K562 (cell line): ENCODE results near the gene SLC36A3. TPM values are rescaled to one million over a fixed set of nuclear protein-coding genes. Genes with fewer than 3 reads are reported as not detected.

ENCODE experiments used
- ATAC-seq: fragments of 200-7000 bp; cut with Tn5 transposase; 3 replicates; pipeline ENCODE4 v1.9.1; 2020; ENCODE audit warnings: moderate library complexity
- BruUV-seq: library from RNA; stranded (reverse); fragments of 400-500 nt; replicated peaks from 2 replicates; lab custom pipeline; 2021; lab: Mats Ljungman, UMichigan
- CTCF ChIA-PET: fragments of 300-600 bp; formaldehyde crosslinking; extraction: SDS; loops from one replicate; lab custom pipeline; 2021; ENCODE audit warnings: low intra/inter-chr PET ratio; lab: Yijun Ruan, JAX
- POLR2A ChIA-PET: fragments of 300-600, 350-650 bp; sonication (Branson Sonifier 250); formaldehyde crosslinking; extraction: SDS; loops from one replicate; lab custom pipeline; 2021; ENCODE audit warnings: antibody characterized with exemption, inconsistent platforms; lab: Yijun Ruan, JAX
- DNase-seq, 4 experiments: peaks; one replicate each; pipeline versions ENCODE4 v3.0.0 to v3.0.0-alpha.2; 2011 to 2018; ENCODE audit warnings: low spot score in 3 of 4, mixed read lengths in 3 of 4; ENCODE audit errors: extremely low read depth in 1 of 4
- FAIRE-seq: peaks from 2 replicates; lab custom pipeline; 2011; peaks lifted over from hg19 to GRCh38; lab: Jason Lieb, UNC
- H2AFZ ChIP-seq: 2 replicates; pipeline ENCODE4 v1.6.0; 2011; ENCODE audit warnings: low read depth, low read length, control low read depth, inconsistent platforms
- H3K27ac ChIP-seq: fragments of 200-600 bp; 3 replicates; pipeline ENCODE4 v1.8.0; 2011; ENCODE audit warnings: low read depth, mild to moderate bottlenecking, control low read depth, inconsistent platforms, low read length, moderate library complexity, mixed read lengths; ENCODE audit errors: extremely low read depth
- H3K27me3 ChIP-seq, 2 experiments: fragments of 300-600 bp in 1 of 2; 2 replicates in 1 of 2; 3 replicates in 1 of 2; pipeline versions ENCODE4 v1.6.0 to v1.8.0; 2011; ENCODE audit warnings: inconsistent platforms in 2 of 2, low read length in 2 of 2, mild to moderate bottlenecking in 1 of 2, mixed read lengths in 1 of 2, moderate library complexity in 1 of 2; ENCODE audit not compliant: control insufficient read depth in 2 of 2, insufficient read depth in 2 of 2
- H3K36me3 ChIP-seq: fragments of 300-600 bp; 3 replicates; pipeline ENCODE4 v1.8.0; 2011; ENCODE audit warnings: mild to moderate bottlenecking, low read length, inconsistent platforms; ENCODE audit not compliant: control insufficient read depth, insufficient read depth
- H3K4me1 ChIP-seq, 2 experiments: fragments of 200-600 bp in 1 of 2; replicated peaks in 1 of 2; 2 replicates in 1 of 2; 3 replicates in 1 of 2; pipeline versions ENCODE4 v1.5.1 to v1.8.0; 2011; ENCODE audit warnings: inconsistent platforms in 2 of 2, low read length in 2 of 2, mild to moderate bottlenecking in 1 of 2, mixed read lengths in 1 of 2, moderate library complexity in 1 of 2; ENCODE audit not compliant: control insufficient read depth in 2 of 2, insufficient read depth in 2 of 2
- H3K4me2 ChIP-seq: 2 replicates; pipeline ENCODE4 v1.6.1; 2011; ENCODE audit warnings: low read length, control low read depth, inconsistent platforms, mixed read lengths; ENCODE audit not compliant: insufficient read depth
- H3K4me3 ChIP-seq: fragments of 200-600 bp; sonication (generic), shearing (Covaris generic); 2 replicates; pipeline ENCODE4 v1.5.1; 2016; ENCODE audit warnings: control low read depth, inconsistent platforms
- H3K79me2 ChIP-seq: fragments of 200-600 bp; 3 replicates; pipeline ENCODE4 v1.8.0; 2011; ENCODE audit warnings: low read length, inconsistent platforms; ENCODE audit not compliant: control insufficient read depth, insufficient read depth
- H3K9ac ChIP-seq, 2 experiments: 2 replicates each; pipeline versions ENCODE4 v1.6.0 to v1.6.1; 2011; ENCODE audit warnings: low read depth in 2 of 2, low read length in 2 of 2, control low read depth in 1 of 2, inconsistent platforms in 1 of 2, mild to moderate bottlenecking in 1 of 2, mixed read lengths in 1 of 2; ENCODE audit not compliant: insufficient read depth in 1 of 2
- H3K9me1 ChIP-seq: one replicate; pipeline ENCODE4 v1.6.0; 2011; ENCODE audit warnings: inconsistent platforms, mild to moderate bottlenecking, low read length, moderate library complexity; ENCODE audit not compliant: control insufficient read depth, insufficient read depth
- H3K9me3 ChIP-seq: replicated peaks from 2 replicates; pipeline ENCODE4 v1.5.1; 2011; ENCODE audit warnings: low read depth, low read length, inconsistent platforms; ENCODE audit not compliant: control insufficient read depth, insufficient read depth
- H4K20me1 ChIP-seq: replicated peaks from 2 replicates; pipeline ENCODE4 v1.6.1; 2011; ENCODE audit warnings: low read length, inconsistent platforms, mixed read lengths; ENCODE audit not compliant: control insufficient read depth, insufficient read depth
- BACH1 ChIP-seq: fragments of 200-800 bp; sonication (Bioruptor generic); IDR thresholded peaks from 2 replicates; pipeline ENCODE4 v1.6.1; 2016; ENCODE audit warnings: missing genetic modification characterization, missing compliant biosample characterization
- CC2D1A ChIP-seq: fragments of 450-650 bp; IDR thresholded peaks from 2 replicates; pipeline ENCODE4 v1.6.1; 2017; ENCODE audit warnings: mild to moderate bottlenecking
- FOXJ2 ChIP-seq: fragments of 200-800 bp; sonication (Bioruptor generic); IDR thresholded peaks from 2 replicates; pipeline ENCODE4 v1.6.1; 2016; ENCODE audit warnings: missing genetic modification characterization, missing compliant biosample characterization
- HDAC6 ChIP-seq: IDR thresholded peaks from 2 replicates; pipeline ENCODE4 v1.6.1; 2012; ENCODE audit warnings: low read depth, mild to moderate bottlenecking, control low read depth, inconsistent platforms, low read length, moderate library complexity
- HSF4 ChIP-seq: fragments of 250-450 bp; sonication (Bioruptor Pico); IDR thresholded peaks from 2 replicates; pipeline ENCODE4 v2.1.2; 2022; ENCODE audit warnings: mild to moderate bottlenecking, moderate library complexity, borderline replicate concordance
- KDM2B ChIP-seq: fragments of 250-450 bp; sonication (Bioruptor Pico); IDR thresholded peaks from 2 replicates; pipeline ENCODE4 v1.8.0; 2021; ENCODE audit warnings: mild to moderate bottlenecking, moderate library complexity
- NFIC ChIP-seq: fragments of 450-650 bp; IDR thresholded peaks from 2 replicates; pipeline ENCODE4 v1.6.1; 2017; ENCODE audit warnings: mild to moderate bottlenecking, inconsistent platforms
- RAD21 ChIP-seq, 2 experiments: fragments of 250-450 bp in 1 of 2; fragments of 450-650 bp in 1 of 2; sonication (Bioruptor Pico) in 1 of 2; formaldehyde crosslinking in 1 of 2; IDR thresholded peaks in 1 of 2; conservative IDR thresholded peaks in 1 of 2; 2 replicates each; pipeline versions ENCODE4 v1.4.0 to v1.8.0; 2020 to 2022; ENCODE audit warnings: mild to moderate bottlenecking in 2 of 2, moderate library complexity in 1 of 2
- RHOXF2B ChIP-seq: fragments of 250-450 bp; sonication (Bioruptor Pico); conservative IDR thresholded peaks from 2 replicates; pipeline ENCODE4 v1.5.1; 2021
- SP2 ChIP-seq: IDR thresholded peaks from 2 replicates; pipeline ENCODE4 v1.6.1; 2011; ENCODE audit warnings: mild to moderate bottlenecking, low read depth, low read length, moderate library complexity; ENCODE audit not compliant: poor library complexity, severe bottlenecking; ENCODE audit errors: extremely low read depth
- ZNF133 ChIP-seq: fragments of 250-450 bp; sonication (Bioruptor Pico); IDR thresholded peaks from 2 replicates; pipeline ENCODE4 v1.4.0; 2020; ENCODE audit warnings: mild to moderate bottlenecking
- ZNF134 ChIP-seq: fragments of 250-450 bp; sonication (Bioruptor Pico); conservative IDR thresholded peaks from 2 replicates; pipeline ENCODE4 v1.4.0; 2020
- ZNF212 ChIP-seq: fragments of 450-650 bp; formaldehyde crosslinking; IDR thresholded peaks from 2 replicates; pipeline ENCODE4 v1.4.0; 2020; ENCODE audit warnings: mild to moderate bottlenecking
- ZNF239 ChIP-seq: fragments of 250-450 bp; sonication (Bioruptor Pico); IDR thresholded peaks from 2 replicates; pipeline ENCODE4 v1.4.0; 2020; ENCODE audit warnings: mild to moderate bottlenecking
- ZNF3 ChIP-seq: fragments of 250-450 bp; sonication (Bioruptor Pico); IDR thresholded peaks from 2 replicates; pipeline ENCODE4 v1.5.0; 2021; ENCODE audit warnings: mild to moderate bottlenecking, moderate library complexity
- ZNF431 ChIP-seq: sonication (generic); formaldehyde crosslinking; IDR thresholded peaks from 2 replicates; pipeline ENCODE4 v1.8.0; 2022; ENCODE audit warnings: mild to moderate bottlenecking, missing genetic modification reagents
- WGBS: fragments of 100-300 bp; shearing (Covaris generic); methylation state at CpG from one replicate; pipeline ENCODE4 v1.1.6; 2016; ENCODE audit warnings: low coverage, mixed read lengths; ENCODE audit not compliant: insufficient coverage; ENCODE audit errors: missing lambda C conversion rate; 5-methylcytosine and 5-hydroxymethylcytosine counted together
- in situ Hi-C: fragments of 300-500 bp; cut with MboI; formaldehyde crosslinking; loops from 4 replicates; pipeline ENCODE4 v1.15.0; 2018; ENCODE audit warnings: inconsistent platforms, mixed read lengths
- intact Hi-C: fragments of 100-400 bp; cut with micrococcal nuclease; formaldehyde crosslinking; loops from 2 replicates; pipeline ENCODE4 v1.14.2; 2022
- polyA plus RNA-seq, 8 experiments: library from polyadenylated mRNA; depleted of rRNA in 4 of 8; stranded (reverse) in 5 of 8; unstranded in 3 of 8; fragments of >200 nt; fragmentation: Nextera tagmentation in 2 of 8; fragmentation: Illumina TruSeq in 1 of 8; extraction: Ambion mirVana in 2 of 8; extraction: Trizol in 1 of 8; gene quantifications; 2 replicates each; pipeline versions ENCODE4 v1.2.1 to v1.2.3, GENCODE V29; 2011 to 2014; ENCODE audit warnings: inconsistent platforms in 1 of 8, missing spikeins in 1 of 8
- total RNA-seq, 7 experiments: library from RNA; depleted of rRNA in 6 of 7; stranded (reverse); fragments of >200 nt in 6 of 7; fragmentation: Illumina TruSeq in 2 of 7; extraction: Trizol in 2 of 7; gene quantifications; 2 replicates each; pipeline versions ENCODE4 v1.2.1 to v1.2.3, GENCODE V29; 2011 to 2021; ENCODE audit warnings: low replicate concordance in 1 of 7
- TF ChIP-seq, protein P1 (sequence below): sonication (generic); formaldehyde crosslinking; IDR thresholded peaks from 2 replicates; pipeline ENCODE4 v1.8.0; 2022; ENCODE audit warnings: mild to moderate bottlenecking, missing genetic modification reagents
- TF ChIP-seq, protein P2 (sequence below): sonication (generic); formaldehyde crosslinking; IDR thresholded peaks from 2 replicates; pipeline ENCODE4 v1.8.0; 2022; ENCODE audit warnings: missing genetic modification reagents, mild to moderate bottlenecking, borderline replicate concordance

Gene SLC36A3
- total and polyA plus RNA-seq, 9 of the 15 experiments (the other 6 are each of a cell fraction or from before 2014, with no cell fraction given): not detected

- ATAC-seq (no peak), FAIRE-seq (no peak), DNase-seq (no peak)
- in situ Hi-C loops: no loop called here
- no peak overlapping the region for H3K4me2 ChIP-seq
- no peak overlapping the region for H2AFZ ChIP-seq
- H3K9ac ChIP-seq: no peak overlapping the region
- ChIA-PET CTCF (no interaction called here), POLR2A (interaction anchor here (0.6 kb wide), 1 partner anchor 260 kb away, joined by 3 read pairs; no protein-coding TSS in a partner anchor)
- intact Hi-C loops: loop anchor here (5.0 kb wide), 1 partner anchor 236 kb away; no protein-coding TSS in a partner anchor
- no peaks in the 10 kb centered on the region for H3K36me3 ChIP-seq
- no peaks in the 10 kb centered on the region for H3K9me3 ChIP-seq
- no peaks in the 10 kb centered on the region for H4K20me1 ChIP-seq
- peaks cover 0 to 18% of the 10 kb centered on the region in 2 experiments; a peak in 4 of 5 replicates for H3K27me3 ChIP-seq
- TF ChIP-seq CC2D1A (no peak), RAD21 (CRISPR knock-in tag; conservative IDR thresholded peaks at IDR 0.05 in 1 of 2, IDR thresholded peaks at IDR 0.05 in 1 of 2) (no peak), FOXJ2 (tag) (no peak), ZNF133 (CRISPR knock-in tag) (no peak), HDAC6 (no peak), NFIC (no peak), ZNF212 (no peak), SP2 (no peak), ZNF431 (CRISPR knock-in tag) (no peak), KDM2B (CRISPR knock-in tag) (no peak), BACH1 (tag) (no peak), ZNF239 (CRISPR knock-in tag) (no peak), HSF4 (CRISPR knock-in tag) (no peak), ZNF134 (CRISPR knock-in tag) (no peak), ZNF3 (CRISPR knock-in tag) (no peak), RHOXF2B (CRISPR knock-in tag) (no peak)
- TF ChIP-seq, protein P1, sequence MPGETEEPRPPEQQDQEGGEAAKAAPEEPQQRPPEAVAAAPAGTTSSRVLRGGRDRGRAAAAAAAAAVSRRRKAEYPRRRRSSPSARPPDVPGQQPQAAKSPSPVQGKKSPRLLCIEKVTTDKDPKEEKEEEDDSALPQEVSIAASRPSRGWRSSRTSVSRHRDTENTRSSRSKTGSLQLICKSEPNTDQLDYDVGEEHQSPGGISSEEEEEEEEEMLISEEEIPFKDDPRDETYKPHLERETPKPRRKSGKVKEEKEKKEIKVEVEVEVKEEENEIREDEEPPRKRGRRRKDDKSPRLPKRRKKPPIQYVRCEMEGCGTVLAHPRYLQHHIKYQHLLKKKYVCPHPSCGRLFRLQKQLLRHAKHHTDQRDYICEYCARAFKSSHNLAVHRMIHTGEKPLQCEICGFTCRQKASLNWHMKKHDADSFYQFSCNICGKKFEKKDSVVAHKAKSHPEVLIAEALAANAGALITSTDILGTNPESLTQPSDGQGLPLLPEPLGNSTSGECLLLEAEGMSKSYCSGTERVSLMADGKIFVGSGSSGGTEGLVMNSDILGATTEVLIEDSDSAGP (CRISPR knock-in tag): no peak
- TF ChIP-seq, protein P2, sequence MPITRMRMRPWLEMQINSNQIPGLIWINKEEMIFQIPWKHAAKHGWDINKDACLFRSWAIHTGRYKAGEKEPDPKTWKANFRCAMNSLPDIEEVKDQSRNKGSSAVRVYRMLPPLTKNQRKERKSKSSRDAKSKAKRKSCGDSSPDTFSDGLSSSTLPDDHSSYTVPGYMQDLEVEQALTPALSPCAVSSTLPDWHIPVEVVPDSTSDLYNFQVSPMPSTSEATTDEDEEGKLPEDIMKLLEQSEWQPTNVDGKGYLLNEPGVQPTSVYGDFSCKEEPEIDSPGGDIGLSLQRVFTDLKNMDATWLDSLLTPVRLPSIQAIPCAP (CRISPR knock-in tag): no peak
- no peak overlapping the region for H3K27ac ChIP-seq
- WGBS: 0% methylated on average over 1 of the region's 1 CpG
- no TSS peak for BruUV-seq
- H3K4me3 ChIP-seq: no peak overlapping the region
- H3K79me2 ChIP-seq: no peaks in the 10 kb centered on the region
- H3K4me1 ChIP-seq: no peaks in the 10 kb centered on the region
- H3K9me1 ChIP-seq: no peaks in the 10 kb centered on the region
Observed at GRCh38 chr5:151286246-151286645, 17.3 kb downstream of the SLC36A3 start.
